HEK293 (cell line): Measurements from ENCODE around the gene EDC3.

ENCODE experiments used
- CTCF ChIA-PET: fragments of 350-600 bp; formaldehyde crosslinking; extraction: SDS; loops from one replicate; lab custom pipeline; 2021; ENCODE audit warnings: antibody characterized with exemption; lab: Yijun Ruan, JAX
- POLR2A ChIA-PET: fragments of 300-600 bp; formaldehyde crosslinking; extraction: SDS; loops from one replicate; lab custom pipeline; 2020; ENCODE audit warnings: antibody characterized with exemption, inconsistent platforms; lab: Yijun Ruan, JAX
- H3K27ac ChIP-seq: fragments of 200-500 bp; sonication (Bioruptor generic); 2 replicates; pipeline ENCODE4 v1.5.1; 2014; ENCODE audit warnings: low read depth, low read length, control low read depth, inconsistent platforms; ENCODE audit errors: extremely low read depth
- H3K36me3 ChIP-seq, 2 experiments: fragments of 200-500 bp in 1 of 2; sonication (Bioruptor generic) in 1 of 2; 1 replicate in 1 of 2; 2 replicates in 1 of 2; pipeline ENCODE4 v1.5.1; 2014 to 2017; ENCODE audit warnings: inconsistent platforms in 2 of 2, low read length in 2 of 2; ENCODE audit not compliant: control insufficient read depth in 2 of 2, insufficient read depth in 1 of 2
- H3K4me1 ChIP-seq: fragments of 200-500 bp; sonication (Bioruptor generic); 2 replicates; pipeline ENCODE4 v1.5.1; 2014; ENCODE audit warnings: mild to moderate bottlenecking, low read length, inconsistent platforms; ENCODE audit not compliant: control insufficient read depth, insufficient read depth
- H3K4me3 ChIP-seq: 2 replicates; pipeline ENCODE4 v1.5.1; 2011; ENCODE audit warnings: low read depth, mild to moderate bottlenecking, control low read depth, low read length, moderate library complexity
- H3K9me3 ChIP-seq: fragments of 200-500 bp; sonication (Bioruptor generic); 2 replicates; pipeline ENCODE4 v1.5.1; 2014; ENCODE audit warnings: low read depth, low read length, inconsistent platforms; ENCODE audit not compliant: control insufficient read depth, insufficient read depth
- FEZF1 ChIP-seq: fragments of 450-650 bp; formaldehyde crosslinking; IDR thresholded peaks from 2 replicates; pipeline ENCODE4 v1.5.1; 2016; ENCODE audit warnings: missing biosample characterization, missing genetic modification characterization
- GFI1B ChIP-seq: fragments of 450-650 bp; formaldehyde crosslinking; IDR thresholded peaks from 2 replicates; pipeline ENCODE4 v1.5.1; 2016; ENCODE audit warnings: missing biosample characterization, missing genetic modification characterization
- GLI2 ChIP-seq: fragments of 450-650 bp; formaldehyde crosslinking; IDR thresholded peaks from 2 replicates; pipeline ENCODE4; 2017; ENCODE audit warnings: missing biosample characterization, missing genetic modification characterization, low read depth, borderline replicate concordance
- KLF7 ChIP-seq: fragments of 450-650 bp; formaldehyde crosslinking; IDR thresholded peaks from 2 replicates; pipeline ENCODE4 v1.5.1; 2016; ENCODE audit warnings: missing biosample characterization, missing genetic modification characterization, borderline replicate concordance
- KLF8 ChIP-seq: fragments of 450-650 bp; formaldehyde crosslinking; IDR thresholded peaks from 2 replicates; pipeline ENCODE4 v1.5.1; 2016; ENCODE audit warnings: missing biosample characterization, missing genetic modification characterization
- OSR2 ChIP-seq: fragments of 450-650 bp; formaldehyde crosslinking; IDR thresholded peaks from 2 replicates; pipeline ENCODE4 v1.5.1; 2016; ENCODE audit warnings: missing biosample characterization, missing genetic modification characterization
- REPIN1 ChIP-seq: fragments of 450-650 bp; formaldehyde crosslinking; IDR thresholded peaks from 2 replicates; pipeline ENCODE4 v1.5.1; 2017; ENCODE audit warnings: missing biosample characterization, missing genetic modification characterization, low read depth
- SALL2 ChIP-seq: fragments of 450-650 bp; formaldehyde crosslinking; IDR thresholded peaks from 2 replicates; pipeline ENCODE4 v1.5.0; 2017; ENCODE audit warnings: missing biosample characterization, mild to moderate bottlenecking, missing genetic modification characterization, borderline replicate concordance
- TRIM28 ChIP-seq: IDR thresholded peaks from 2 replicates; pipeline ENCODE4 v1.6.1; 2011; ENCODE audit warnings: low read length, control low read depth, borderline replicate concordance
- ZNF23 ChIP-seq: fragments of 450-650 bp; formaldehyde crosslinking; IDR thresholded peaks from 2 replicates; pipeline ENCODE4 v1.5.1; 2016; ENCODE audit warnings: missing biosample characterization, missing genetic modification characterization, borderline replicate concordance
- ZNF302 ChIP-seq: fragments of 450-650 bp; formaldehyde crosslinking; IDR thresholded peaks from 2 replicates; pipeline ENCODE4 v1.5.1; 2016; ENCODE audit warnings: missing biosample characterization, missing genetic modification characterization, low read depth
- ZNF664 ChIP-seq: fragments of 450-650 bp; formaldehyde crosslinking; IDR thresholded peaks from 2 replicates; pipeline ENCODE4 v1.5.1; 2016; ENCODE audit warnings: missing biosample characterization, missing genetic modification characterization
- ZNF843 ChIP-seq: fragments of 450-650 bp; formaldehyde crosslinking; IDR thresholded peaks from 2 replicates; pipeline ENCODE4 v1.5.1; 2016; ENCODE audit warnings: missing biosample characterization, missing genetic modification characterization
- ZSCAN16 ChIP-seq: fragments of 450-650 bp; formaldehyde crosslinking; IDR thresholded peaks from 2 replicates; pipeline ENCODE4 v1.5.1; 2016; ENCODE audit warnings: missing biosample characterization, missing genetic modification characterization
- TF ChIP-seq, protein P1 (sequence below): fragments of 450-650 bp; formaldehyde crosslinking; IDR thresholded peaks from 2 replicates; pipeline ENCODE4 v1.5.1; 2017; ENCODE audit warnings: missing biosample characterization, missing genetic modification characterization
- TF ChIP-seq, protein P2 (sequence below): fragments of 450-650 bp; formaldehyde crosslinking; IDR thresholded peaks from 2 replicates; pipeline ENCODE4 v1.5.1; 2017; ENCODE audit warnings: missing biosample characterization, missing genetic modification characterization
- TF ChIP-seq, protein P3 (sequence below): fragments of 450-650 bp; formaldehyde crosslinking; IDR thresholded peaks from 2 replicates; pipeline ENCODE4 v1.5.1; 2016; ENCODE audit warnings: missing biosample characterization, missing genetic modification characterization
- TF ChIP-seq, protein P4 (sequence below): fragments of 450-650 bp; formaldehyde crosslinking; IDR thresholded peaks from 2 replicates; pipeline ENCODE4 v1.5.1; 2016; ENCODE audit warnings: missing biosample characterization, missing genetic modification characterization, low read depth
- TF ChIP-seq, protein P5 (sequence below): fragments of 450-650 bp; formaldehyde crosslinking; conservative IDR thresholded peaks from 2 replicates; pipeline ENCODE4 v1.5.1; 2016; ENCODE audit warnings: low read depth, missing biosample characterization, missing genetic modification characterization

The EDC3 gene

DNA sequence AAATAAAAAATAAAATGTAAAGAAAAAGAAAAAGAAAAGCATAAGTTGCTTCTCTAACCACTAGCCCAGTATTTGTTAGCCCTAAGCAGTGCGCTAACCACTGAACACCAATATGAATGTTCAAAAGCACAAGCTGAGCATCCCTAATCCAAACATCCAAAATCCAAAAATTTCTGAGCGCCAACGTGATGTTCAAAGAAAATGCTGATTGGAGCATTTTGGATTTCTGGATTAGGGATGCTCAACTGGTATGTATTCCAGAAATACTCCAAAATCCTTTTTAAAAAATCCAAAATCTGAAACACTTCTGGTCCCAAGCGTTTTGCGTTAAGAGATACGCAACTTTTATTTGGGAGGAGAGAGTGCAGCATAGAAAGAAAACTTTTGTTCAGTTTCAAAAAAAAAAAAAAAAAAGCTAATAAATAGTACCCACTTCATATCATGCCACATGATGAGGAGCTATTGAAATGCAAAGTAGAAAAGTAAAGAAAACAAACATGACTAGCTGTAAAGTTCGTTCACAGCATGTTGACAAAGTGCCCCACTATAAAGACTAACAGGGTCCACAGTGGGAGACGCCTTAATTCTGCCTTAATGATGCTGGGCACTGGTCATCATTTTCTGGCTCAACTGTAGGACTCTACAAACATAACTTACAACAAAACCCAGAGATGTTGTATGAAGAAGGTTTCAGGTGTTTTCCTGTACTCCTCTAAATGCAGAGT is 32.4 kb downstream of the EDC3 start (continued):
- peak; percentile 16; the same call in 1 of the 2 replicates for TF ChIP-seq ZNF664 (tag by site-specific recombination)
- peak; percentile 67 for TF ChIP-seq ZNF843 (tag by site-specific recombination)
- 0 out of 2 replicates have a peak, but pooled peaks have one; percentile 16 for TF ChIP-seq KLF7 (tag by site-specific recombination)
- peak; percentile 95 for TF ChIP-seq FEZF1 (tag by site-specific recombination)
- TF ChIP-seq, protein P1, sequence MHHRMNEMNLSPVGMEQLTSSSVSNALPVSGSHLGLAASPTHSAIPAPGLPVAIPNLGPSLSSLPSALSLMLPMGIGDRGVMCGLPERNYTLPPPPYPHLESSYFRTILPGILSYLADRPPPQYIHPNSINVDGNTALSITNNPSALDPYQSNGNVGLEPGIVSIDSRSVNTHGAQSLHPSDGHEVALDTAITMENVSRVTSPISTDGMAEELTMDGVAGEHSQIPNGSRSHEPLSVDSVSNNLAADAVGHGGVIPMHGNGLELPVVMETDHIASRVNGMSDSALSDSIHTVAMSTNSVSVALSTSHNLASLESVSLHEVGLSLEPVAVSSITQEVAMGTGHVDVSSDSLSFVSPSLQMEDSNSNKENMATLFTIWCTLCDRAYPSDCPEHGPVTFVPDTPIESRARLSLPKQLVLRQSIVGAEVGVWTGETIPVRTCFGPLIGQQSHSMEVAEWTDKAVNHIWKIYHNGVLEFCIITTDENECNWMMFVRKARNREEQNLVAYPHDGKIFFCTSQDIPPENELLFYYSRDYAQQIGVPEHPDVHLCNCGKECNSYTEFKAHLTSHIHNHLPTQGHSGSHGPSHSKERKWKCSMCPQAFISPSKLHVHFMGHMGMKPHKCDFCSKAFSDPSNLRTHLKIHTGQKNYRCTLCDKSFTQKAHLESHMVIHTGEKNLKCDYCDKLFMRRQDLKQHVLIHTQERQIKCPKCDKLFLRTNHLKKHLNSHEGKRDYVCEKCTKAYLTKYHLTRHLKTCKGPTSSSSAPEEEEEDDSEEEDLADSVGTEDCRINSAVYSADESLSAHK (tag by site-specific recombination), result peak; percentile 47; the same call in 1 of the 2 replicates
- peak; percentile 52; the same call in 1 of the 2 replicates for TF ChIP-seq OSR2 (tag by site-specific recombination)
- TF ChIP-seq, protein P2, sequence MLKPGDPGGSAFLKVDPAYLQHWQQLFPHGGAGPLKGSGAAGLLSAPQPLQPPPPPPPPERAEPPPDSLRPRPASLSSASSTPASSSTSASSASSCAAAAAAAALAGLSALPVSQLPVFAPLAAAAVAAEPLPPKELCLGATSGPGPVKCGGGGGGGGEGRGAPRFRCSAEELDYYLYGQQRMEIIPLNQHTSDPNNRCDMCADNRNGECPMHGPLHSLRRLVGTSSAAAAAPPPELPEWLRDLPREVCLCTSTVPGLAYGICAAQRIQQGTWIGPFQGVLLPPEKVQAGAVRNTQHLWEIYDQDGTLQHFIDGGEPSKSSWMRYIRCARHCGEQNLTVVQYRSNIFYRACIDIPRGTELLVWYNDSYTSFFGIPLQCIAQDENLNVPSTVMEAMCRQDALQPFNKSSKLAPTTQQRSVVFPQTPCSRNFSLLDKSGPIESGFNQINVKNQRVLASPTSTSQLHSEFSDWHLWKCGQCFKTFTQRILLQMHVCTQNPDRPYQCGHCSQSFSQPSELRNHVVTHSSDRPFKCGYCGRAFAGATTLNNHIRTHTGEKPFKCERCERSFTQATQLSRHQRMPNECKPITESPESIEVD, result peak; percentile 63
- TF ChIP-seq, protein P3, sequence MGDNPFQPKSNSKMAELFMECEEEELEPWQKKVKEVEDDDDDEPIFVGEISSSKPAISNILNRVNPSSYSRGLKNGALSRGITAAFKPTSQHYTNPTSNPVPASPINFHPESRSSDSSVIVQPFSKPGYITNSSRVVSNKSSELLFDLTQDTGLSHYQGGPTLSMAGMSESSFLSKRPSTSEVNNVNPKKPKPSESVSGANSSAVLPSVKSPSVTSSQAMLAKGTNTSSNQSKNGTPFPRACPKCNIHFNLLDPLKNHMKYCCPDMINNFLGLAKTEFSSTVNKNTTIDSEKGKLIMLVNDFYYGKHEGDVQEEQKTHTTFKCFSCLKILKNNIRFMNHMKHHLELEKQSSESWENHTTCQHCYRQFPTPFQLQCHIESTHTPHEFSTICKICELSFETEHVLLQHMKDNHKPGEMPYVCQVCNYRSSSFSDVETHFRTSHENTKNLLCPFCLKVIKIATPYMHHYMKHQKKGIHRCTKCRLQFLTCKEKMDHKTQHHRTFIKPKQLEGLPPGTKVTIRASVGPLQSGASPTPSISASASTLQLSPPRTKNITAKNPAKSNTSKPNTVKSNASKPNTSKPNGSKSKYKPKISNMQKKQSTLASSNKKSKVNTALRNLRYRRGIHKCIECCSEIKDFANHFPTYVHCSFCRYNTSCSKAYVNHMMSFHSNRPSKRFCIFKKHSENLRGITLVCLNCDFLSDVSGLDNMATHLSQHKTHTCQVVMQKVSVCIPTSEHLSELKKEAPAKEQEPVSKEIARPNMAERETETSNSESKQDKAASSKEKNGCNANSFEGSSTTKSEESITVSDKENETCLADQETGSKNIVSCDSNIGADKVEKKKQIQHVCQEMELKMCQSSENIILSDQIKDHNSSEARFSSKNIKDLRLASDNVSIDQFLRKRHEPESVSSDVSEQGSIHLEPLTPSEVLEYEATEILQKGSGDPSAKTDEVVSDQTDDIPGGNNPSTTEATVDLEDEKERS (tag by site-specific recombination), result no peak
- peak; percentile 43; the same call in 1 of the 2 replicates for TF ChIP-seq GLI2 (tag by site-specific recombination)
- TF ChIP-seq, all 188 proteins: peak for 16

DNA sequence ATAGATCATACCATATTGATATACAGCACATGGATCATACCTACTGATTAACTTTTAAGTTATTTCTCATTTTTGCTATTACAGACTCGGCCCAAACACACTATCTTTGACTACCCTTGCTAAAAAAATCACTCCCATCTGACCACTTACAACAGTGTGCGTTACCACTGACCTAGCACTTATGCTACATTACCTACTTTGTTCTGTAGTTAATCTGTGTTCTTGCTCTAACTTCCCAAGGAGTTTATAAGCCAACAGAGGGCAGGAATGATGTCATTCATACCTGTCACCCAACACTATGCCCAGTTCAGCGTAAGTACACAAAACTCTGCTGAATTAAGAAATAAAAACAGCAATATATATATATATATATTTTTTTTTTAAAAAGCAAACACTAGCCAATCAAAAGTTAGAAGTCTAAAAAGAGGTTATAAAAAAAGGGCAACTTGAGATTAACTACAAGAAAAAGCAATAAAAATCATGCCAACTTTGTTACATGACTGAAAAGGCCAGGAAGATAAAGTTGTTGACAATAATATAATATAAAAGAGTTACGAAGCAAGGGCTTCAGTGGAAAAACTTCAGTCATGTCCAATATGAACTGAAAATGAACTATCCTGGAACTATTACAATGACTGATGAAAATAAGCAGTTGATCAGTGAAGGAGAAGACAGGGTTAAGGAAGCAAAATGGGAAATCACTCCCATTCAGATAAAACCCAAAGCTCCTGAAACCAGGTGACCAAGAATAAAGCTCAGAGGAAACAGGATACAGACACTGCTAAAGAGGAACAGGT is 33.6 kb downstream of the EDC3 start:
- Histone ChIP-seq H3K4me3 (no peak overlapping the region), H3K9me3 (no peaks in the 10 kb centered on the region), H3K4me1 (peaks cover 26% of the 10 kb centered on the region), H3K27ac (no peak overlapping the region), H3K36me3 (peaks cover 0 to 1% of the 10 kb centered on the region in 2 experiments; a peak in 2 of 3 replicates)
- POLR2A ChIA-PET, result no interaction called here
- CTCF ChIA-PET, result interaction anchor here (0.8 to 3.8 kb wide), 4 partner anchors 26 to 108 kb away, joined by 3 to 24 read pairs (median 4); no protein-coding TSS in a partner anchor
- TF ChIP-seq REPIN1, result no peak
- TF ChIP-seq OSR2 (tag by site-specific recombination), result peak; percentile 64; the same call in 1 of the 2 replicates
- no peak for TF ChIP-seq TRIM28
- TF ChIP-seq FEZF1 (tag by site-specific recombination), result 0 out of 2 replicates have a peak, but pooled peaks have one; percentile 20
- TF ChIP-seq KLF8, result 0 out of 2 replicates have a peak, but pooled peaks have one; percentile 21
- 0 out of 2 replicates have a peak, but pooled peaks have one; percentile 18 for TF ChIP-seq GFI1B (tag by site-specific recombination)
- TF ChIP-seq, protein P4, sequence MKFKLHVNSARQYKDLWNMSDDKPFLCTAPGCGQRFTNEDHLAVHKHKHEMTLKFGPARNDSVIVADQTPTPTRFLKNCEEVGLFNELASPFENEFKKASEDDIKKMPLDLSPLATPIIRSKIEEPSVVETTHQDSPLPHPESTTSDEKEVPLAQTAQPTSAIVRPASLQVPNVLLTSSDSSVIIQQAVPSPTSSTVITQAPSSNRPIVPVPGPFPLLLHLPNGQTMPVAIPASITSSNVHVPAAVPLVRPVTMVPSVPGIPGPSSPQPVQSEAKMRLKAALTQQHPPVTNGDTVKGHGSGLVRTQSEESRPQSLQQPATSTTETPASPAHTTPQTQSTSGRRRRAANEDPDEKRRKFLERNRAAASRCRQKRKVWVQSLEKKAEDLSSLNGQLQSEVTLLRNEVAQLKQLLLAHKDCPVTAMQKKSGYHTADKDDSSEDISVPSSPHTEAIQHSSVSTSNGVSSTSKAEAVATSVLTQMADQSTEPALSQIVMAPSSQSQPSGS (tag by site-specific recombination), result peak; percentile 94
- no peak for TF ChIP-seq ZNF302 (tag by site-specific recombination)
- TF ChIP-seq SALL2 (tag by site-specific recombination), result no peak
- TF ChIP-seq ZSCAN16 (tag by site-specific recombination), result no peak
- TF ChIP-seq, protein P5, sequence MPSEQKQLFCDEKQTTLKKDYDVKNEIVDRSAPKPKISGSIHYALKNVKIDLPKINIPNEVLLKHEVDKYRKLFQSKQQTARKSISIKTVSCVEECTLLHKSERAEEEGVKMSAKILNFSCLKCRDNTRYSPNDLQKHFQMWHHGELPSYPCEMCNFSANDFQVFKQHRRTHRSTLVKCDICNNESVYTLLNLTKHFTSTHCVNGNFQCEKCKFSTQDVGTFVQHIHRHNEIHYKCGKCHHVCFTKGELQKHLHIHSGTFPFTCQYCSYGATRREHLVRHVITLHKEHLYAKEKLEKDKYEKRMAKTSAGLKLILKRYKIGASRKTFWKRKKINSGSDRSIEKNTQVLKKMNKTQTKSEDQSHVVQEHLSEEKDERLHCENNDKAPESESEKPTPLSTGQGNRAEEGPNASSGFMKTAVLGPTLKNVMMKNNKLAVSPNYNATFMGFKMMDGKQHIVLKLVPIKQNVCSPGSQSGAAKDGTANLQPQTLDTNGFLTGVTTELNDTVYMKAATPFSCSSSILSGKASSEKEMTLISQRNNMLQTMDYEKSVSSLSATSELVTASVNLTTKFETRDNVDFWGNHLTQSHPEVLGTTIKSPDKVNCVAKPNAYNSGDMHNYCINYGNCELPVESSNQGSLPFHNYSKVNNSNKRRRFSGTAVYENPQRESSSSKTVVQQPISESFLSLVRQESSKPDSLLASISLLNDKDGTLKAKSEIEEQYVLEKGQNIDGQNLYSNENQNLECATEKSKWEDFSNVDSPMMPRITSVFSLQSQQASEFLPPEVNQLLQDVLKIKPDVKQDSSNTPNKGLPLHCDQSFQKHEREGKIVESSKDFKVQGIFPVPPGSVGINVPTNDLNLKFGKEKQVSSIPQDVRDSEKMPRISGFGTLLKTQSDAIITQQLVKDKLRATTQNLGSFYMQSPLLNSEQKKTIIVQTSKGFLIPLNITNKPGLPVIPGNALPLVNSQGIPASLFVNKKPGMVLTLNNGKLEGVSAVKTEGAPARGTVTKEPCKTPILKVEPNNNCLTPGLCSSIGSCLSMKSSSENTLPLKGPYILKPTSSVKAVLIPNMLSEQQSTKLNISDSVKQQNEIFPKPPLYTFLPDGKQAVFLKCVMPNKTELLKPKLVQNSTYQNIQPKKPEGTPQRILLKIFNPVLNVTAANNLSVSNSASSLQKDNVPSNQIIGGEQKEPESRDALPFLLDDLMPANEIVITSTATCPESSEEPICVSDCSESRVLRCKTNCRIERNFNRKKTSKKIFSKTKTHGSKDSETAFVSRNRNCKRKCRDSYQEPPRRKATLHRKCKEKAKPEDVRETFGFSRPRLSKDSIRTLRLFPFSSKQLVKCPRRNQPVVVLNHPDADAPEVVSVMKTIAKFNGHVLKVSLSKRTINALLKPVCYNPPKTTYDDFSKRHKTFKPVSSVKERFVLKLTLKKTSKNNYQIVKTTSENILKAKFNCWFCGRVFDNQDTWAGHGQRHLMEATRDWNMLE (tag by site-specific recombination), result no peak
- no peak for TF ChIP-seq ZNF23 (tag by site-specific recombination)
